PC-9 (cell line): ENCODE results near the gene PET100.

Experiments
- EZH2 ChIP-seq: fragments of 200-600 bp; sonication (generic); IDR thresholded peaks from 2 replicates; pipeline ENCODE4 v1.8.0; 2017; ENCODE audit warnings: antibody characterized with exemption, low read depth
- TF ChIP-seq, protein P1 (sequence below): fragments of 200-600 bp; sonication (generic); conservative IDR thresholded peaks from 2 replicates; pipeline ENCODE4 v1.6.1; 2017; ENCODE audit warnings: mixed run types, antibody characterized with exemption, mild to moderate bottlenecking, moderate library complexity

DNA sequence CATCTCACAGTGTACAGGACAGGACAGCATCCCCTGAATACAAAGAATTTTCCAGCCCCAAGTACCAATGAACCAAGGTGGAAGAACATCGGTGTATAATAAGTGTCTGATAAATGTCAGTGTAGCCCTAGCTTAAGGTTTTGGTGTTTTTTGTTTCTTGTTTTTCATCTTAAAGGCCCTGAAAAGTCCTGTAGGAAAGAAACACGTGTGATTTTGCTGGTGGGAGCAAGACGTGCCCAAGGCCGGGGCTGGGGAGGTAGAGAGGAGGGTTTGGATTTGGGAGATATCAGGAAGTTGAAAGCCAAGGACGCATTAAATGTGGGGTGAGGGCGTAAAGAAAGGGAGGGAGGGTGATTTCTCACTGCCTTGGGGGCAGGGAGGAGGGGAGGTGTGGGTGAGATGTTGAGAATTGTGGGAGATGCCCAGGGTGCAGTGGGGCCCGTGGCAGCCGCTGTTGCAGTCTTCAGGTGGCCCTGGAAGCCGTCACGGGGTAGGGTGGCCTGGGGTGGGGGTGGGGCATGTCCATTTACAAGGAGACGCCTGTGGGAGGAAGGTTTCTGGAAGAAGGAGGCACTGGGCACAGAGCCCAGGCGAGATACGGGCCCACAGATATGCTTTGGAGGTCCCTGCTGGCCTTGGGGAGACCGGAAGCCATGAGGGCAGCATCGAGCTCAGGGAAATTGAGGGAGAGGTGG is 27.2 kb upstream of the PET100 start:
- TF ChIP-seq, protein P1, sequence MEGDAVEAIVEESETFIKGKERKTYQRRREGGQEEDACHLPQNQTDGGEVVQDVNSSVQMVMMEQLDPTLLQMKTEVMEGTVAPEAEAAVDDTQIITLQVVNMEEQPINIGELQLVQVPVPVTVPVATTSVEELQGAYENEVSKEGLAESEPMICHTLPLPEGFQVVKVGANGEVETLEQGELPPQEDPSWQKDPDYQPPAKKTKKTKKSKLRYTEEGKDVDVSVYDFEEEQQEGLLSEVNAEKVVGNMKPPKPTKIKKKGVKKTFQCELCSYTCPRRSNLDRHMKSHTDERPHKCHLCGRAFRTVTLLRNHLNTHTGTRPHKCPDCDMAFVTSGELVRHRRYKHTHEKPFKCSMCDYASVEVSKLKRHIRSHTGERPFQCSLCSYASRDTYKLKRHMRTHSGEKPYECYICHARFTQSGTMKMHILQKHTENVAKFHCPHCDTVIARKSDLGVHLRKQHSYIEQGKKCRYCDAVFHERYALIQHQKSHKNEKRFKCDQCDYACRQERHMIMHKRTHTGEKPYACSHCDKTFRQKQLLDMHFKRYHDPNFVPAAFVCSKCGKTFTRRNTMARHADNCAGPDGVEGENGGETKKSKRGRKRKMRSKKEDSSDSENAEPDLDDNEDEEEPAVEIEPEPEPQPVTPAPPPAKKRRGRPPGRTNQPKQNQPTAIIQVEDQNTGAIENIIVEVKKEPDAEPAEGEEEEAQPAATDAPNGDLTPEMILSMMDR = no peak
- no peak for TF ChIP-seq EZH2
